ENCODE measurements around the gene LMLN. TPM values are rescaled to one million over a fixed set of nuclear protein-coding genes. Genes with fewer than 3 reads are reported as not detected.
"Not testable (repeated sequence)": the region's sequence is repeated elsewhere in the genome, so short reads cannot be mapped to it uniquely, and the experiment has no call there.

The LMLN gene
- total RNA-seq, 1 experiment from 2014 or later, result 5.6 TPM

DNA sequence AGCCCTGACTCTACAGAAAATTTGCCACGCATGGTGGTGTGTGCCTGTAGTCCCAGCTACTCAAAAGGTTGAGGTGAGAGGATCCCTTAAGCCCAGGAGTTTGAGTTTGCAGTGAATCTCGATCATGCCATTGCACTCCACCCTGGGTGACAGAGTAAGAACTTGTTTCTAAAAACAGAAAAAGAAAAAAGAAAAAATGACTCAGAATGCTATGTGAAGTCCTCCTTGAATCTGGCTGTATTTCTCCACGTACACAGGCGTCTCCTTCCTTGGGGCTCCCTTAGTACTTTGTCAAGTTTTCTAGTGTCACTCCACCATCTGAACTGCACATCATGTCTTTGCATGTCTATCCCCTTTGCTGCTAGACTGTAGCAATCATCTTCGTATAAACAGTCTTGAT lies 104.4 kb downstream of the LMLN start:
- in situ Hi-C loops (cut with HindIII; ENCODE audit: low sequenced_read_pairs), result no loop called here
- DNase-seq (ENCODE audit: low spot score), result no peak

DNA sequence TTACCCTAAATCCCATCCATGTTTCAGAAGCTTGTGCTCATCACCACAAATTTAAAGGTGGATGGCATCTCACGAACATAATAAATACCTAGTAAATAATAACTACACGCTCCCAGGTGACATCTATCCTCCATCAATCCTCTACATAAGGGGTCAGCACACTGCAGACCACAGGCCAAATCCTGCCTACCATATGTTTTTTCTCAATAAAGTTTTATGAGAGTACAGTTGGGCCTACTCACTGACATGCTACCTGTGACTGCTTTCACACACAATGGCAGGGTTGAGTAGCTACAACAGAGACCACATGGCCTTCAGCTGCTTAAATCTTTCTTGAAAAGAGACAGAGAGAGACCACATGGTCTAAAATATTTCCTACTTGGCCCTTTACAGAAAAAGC lies 105.9 kb downstream of the LMLN start:
- no peak for DNase-seq (ENCODE audit: low spot score)
- in situ Hi-C loops (cut with HindIII; ENCODE audit: low sequenced_read_pairs), result no loop called here

DNA sequence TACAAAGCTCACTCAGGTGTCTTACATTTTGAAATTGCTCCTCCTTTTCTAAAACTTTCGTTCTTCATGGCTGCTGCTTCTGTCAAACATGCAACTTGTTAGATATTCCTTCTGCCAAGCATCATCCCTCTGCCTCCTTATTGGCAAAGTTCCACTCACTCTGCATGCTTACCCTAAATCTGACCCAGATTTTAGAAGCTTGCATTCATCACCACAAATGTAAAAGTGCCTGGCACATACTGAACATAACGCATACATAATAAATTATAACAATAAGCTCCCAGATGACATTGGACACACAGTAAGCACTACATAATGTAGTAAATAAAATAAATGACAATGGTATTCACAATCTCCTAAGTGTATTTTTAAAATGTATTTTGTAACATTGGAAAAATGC lies 107.4 kb downstream of the LMLN start:
- in situ Hi-C loops (cut with HindIII; ENCODE audit: low sequenced_read_pairs), result no loop called here
- no peak for DNase-seq (ENCODE audit: low spot score)

DNA sequence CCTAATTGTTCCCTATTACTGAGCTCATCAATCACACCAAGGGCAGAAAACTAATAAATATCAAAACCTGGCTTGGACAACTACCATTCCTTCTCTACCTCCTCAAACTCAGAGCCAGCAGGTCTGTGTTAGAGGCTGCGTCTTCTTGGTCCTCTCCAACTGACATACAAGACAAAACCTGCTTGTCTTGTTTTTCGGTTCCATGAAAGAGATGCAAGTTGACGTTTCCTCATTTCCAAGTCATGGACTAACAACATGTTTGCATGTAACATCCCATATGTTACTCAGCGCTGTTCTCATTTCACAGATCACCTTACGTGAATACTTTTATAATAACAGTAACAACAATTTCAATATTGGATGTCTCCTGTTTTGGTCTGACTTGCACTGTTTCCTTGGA lies 110.9 kb downstream of the LMLN start:
- in situ Hi-C loops (cut with HindIII; ENCODE audit: low sequenced_read_pairs), result no loop called here

DNA sequence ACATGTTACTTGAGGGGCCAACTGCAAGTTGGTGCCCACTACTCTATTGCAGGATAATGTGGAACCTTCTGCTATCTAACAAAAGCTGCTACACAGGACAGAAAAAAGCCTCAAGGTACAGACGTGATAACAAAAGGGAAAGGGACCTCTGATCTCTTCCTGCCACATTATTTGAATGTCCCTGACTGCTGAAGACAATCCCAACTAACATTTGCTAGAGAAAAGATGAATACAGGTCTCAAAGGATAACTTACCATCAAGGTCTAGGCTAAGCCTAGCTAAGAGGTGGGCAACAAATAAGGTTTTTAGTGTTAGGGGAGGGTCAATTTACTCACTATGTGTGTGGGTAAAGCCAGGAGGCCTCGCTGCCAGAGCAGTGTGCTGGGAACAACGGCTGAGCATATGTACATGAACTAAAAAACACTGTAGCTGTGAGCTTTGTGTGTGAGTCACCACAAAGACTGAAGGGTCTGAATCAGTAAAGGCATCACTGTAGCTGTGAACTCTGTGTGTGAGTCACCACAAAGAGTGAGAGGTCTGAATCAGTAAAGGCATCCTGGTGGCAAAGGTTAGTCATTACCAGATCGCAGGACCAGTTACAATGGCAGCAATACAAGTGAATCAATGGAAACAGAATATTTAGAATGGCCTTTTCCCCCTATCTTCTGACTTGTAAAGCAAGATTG lies 111.7 kb downstream of the LMLN start:
- in situ Hi-C loops (cut with HindIII; ENCODE audit: low sequenced_read_pairs), result no loop called here
- no peak for DNase-seq (ENCODE audit: low spot score)

More for the DNA sequence above, 110.9 kb downstream of the LMLN start:
- no peak for DNase-seq (ENCODE audit: low spot score)

DNA sequence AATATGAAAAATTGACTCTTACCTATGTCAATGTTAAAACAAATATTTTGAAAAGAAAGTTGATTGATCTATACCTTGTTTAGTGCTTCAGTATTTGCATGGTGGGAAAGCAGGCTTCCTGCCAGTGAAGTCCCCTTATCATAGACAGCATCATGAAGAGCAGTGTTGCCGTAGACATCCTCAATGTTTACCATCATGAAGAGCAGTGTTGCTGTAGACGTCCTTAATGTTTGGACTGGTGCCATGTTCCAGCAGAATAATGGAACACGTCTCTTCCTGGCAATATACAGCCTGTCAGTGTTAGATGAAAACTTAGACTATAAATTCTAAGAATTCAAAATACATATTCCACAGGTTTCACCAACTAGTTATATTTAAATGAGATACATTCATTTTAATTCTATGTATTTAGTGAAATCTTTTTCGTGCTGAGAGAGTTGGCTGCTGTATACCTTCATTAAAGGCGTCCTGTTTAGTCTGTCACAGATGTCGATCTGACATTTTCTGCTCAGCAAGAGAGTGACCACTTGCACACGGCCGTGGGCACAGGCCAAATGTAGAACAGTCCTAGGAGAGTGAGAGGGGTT lies 116.8 kb downstream of the LMLN start:
- in situ Hi-C loops (cut with HindIII; ENCODE audit: low sequenced_read_pairs), result no loop called here

DNA sequence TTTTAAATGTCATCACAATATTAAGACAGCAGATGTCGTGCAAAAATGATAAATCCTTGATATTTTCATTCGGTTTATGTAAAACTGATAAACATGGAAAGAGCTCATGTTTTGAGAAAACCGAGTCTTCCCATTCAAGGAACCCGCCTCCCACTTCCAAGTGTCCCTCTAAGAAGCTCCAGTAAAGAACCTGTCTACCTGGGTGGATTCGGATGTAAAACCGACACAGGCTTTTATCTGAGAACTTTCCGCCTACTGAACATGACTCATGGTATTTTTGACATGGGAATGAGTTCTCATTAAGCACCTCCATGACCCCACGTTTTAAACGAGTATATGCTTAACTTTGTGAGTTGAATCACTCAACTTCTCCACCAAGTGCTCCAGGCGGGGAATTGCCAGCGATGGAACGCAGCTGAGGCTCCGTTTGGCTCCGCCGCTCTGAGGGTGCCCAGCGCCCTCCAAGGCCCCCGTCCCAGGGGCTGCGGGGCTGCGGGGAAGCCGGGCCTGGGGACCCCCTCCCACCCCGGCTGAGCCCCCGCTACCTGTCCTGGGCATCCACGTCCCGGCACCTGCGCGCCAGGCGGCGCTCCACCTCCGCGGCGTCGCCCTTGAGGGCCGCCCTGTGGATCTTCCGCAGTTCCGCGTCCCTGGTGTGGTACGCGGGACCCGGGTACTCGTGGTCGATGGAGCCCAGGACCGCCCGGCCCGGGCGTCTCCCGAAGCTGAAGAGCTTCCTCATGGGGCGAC lies 119.9 kb downstream of the LMLN start:
- DNase-seq (ENCODE audit: low spot score), result no peak
- in situ Hi-C loops (cut with HindIII; ENCODE audit: low sequenced_read_pairs), result no loop called here

More for the DNA sequence above, 116.8 kb downstream of the LMLN start:
- no peak for DNase-seq (ENCODE audit: low spot score)

DNA sequence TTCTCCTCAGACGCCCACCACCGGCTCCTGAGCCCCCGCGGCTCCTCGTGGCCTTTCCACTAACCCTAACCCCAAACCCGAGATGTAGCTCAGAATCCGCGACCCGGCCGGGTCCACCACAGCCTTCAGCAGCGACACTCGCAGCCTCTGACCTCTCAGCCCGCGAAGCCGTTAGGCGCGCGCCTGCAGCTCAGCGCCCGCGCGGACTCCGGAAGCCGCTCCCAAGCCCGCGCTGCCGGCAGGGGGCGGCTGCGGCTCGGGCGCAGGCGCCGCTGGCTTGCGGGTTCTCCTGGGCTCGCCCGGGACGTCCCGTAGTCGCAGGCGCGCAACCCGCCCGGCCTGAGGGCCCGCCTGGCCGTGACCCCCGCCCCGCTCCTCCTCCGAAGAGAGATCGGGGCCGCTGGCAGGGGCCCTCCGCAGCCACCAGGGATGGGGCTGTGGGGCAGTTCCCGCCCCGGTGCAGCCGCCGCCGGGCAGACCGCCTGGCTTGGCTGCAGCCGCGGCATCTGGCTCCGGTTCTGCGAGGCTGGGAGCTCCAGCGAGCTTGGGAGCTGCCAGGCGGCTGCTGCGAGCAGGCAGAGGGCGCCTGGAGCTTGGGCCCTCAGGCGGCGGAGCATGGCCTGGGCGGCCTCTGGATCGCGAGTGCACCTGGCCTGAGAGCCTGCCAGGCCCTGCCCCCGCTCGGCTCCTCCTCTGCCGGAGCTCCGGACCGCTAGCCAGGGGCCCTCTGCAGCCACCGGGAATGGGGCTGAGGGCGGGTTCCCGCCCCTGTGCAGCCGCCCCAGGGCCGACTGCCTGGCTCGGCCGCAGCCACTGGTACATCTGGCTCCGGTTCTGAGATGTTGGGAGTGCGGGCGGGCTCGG lies 120.7 kb downstream of the LMLN start:
- no peak for DNase-seq (ENCODE audit: low spot score)
- in situ Hi-C loops (cut with HindIII; ENCODE audit: low sequenced_read_pairs), result no loop called here

DNA sequence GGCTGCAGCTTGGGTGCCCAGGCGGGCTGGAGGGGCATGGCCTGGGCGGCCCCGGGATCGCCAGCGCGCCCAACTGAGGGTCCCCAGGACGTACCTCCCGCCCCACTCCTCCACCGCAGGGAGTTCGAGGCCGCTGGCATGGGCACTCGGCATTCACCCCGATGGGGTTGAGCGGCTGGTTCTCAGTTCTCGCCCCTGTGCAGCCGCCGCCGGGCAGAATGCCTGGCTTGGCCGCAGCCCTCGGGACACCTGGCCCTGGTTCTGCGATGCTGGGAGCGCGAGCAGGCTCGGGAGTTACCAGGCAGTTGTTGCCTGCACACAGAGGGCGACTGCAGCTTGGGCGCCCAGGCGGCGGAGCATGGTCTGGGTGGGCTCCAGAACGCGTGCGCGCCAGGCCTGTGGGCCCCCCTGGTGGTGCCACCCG lies 121.4 kb downstream of the LMLN start:
- in situ Hi-C loops (cut with HindIII; ENCODE audit: low sequenced_read_pairs), result no loop called here
- no peak for DNase-seq (ENCODE audit: low spot score)

DNA sequence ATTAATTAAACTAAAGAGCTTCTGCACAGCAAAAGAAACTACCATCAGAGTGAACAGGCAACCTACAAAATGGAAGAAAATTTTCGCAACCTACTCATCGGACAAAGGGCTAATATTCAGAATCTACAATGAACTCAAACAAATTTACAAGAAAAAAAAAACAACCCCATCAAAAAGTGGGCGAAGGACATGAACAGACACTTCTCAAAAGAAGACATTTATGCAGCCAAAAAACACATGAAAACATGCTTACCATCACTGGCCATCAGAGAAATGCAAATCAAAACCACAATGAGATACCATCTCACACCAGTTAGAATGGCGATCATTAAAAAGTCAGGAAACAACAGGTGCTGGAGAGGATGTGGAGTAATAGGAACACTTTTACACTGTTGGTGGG lies 122.2 kb downstream of the LMLN start:
- DNase-seq (ENCODE audit: low spot score); in situ Hi-C loops (cut with HindIII; ENCODE audit: low sequenced_read_pairs): not testable (repeated sequence)

DNA sequence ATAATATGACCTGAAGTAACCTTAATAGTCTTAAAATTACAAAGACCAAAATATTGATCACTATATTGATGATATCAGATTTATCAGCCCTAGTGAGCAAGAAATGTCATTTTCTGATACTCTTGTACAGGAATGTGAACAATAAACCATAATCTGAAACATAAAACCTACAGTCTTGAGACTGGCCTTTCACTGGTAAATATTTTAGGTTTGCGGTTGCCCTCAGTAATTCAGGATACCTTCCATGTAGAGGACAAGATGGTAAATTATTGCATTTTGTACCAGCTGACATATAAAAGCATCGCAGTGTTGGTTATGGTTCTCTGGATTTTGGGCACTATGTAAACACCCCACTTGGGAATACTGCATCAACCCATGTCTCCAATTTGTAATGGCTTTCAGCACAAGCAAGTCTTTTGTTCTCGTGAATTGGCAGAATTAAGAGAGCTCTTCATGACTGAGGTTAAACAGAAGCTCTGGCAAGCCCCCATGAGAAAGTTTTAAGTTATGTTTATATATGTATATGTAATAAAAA lies 128.5 kb downstream of the LMLN start:
- in situ Hi-C loops (cut with HindIII; ENCODE audit: low sequenced_read_pairs), result no loop called here
- DNase-seq (ENCODE audit: low spot score), result no peak

DNA sequence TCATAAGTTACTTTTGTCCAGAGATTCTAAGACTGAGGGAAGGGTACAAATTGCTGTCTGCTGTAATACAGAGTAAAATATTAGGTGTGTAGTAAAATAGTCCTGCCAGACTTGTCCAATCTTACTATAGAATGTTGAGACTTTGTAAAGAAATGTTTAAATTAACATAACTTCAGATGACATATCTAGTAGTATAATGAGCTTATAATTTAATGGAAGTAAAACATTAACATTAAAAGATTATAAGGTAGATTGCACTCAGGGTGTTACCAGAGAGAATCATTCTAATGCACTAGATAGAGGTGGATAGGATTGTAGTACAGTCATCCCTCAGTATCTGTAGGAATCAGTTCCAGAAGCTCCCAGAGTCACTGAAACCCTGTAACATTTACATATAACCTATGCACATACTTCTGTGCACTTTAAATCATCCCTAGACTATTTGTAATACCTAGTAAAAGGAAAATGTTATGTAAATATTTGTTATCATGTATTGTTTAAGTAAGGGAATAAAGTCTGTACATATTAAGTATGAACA lies 130.8 kb downstream of the LMLN start:
- DNase-seq (ENCODE audit: low spot score), result no peak
- in situ Hi-C loops (cut with HindIII; ENCODE audit: low sequenced_read_pairs), result no loop called here

DNA sequence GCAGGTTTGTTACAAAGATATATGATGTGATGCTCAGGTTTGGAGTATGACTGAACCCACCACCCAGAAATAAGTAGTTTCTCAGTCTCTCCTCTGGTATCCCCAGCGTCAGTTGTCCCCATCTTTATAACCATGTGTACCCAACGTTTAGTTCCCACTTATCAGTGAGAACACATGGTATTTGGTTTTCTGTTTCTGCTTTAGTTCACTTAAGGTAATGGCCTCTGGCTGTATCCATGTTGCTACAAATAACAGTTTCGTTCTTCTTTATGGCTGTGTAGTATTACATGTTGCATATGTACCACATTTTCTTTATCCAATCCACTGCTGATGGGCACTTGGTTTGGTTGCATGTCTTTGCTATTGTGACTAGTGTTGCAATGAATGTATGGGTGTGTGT lies 132.3 kb downstream of the LMLN start:
- in situ Hi-C loops (cut with HindIII; ENCODE audit: low sequenced_read_pairs), result no loop called here
- DNase-seq (ENCODE audit: low spot score), result no peak

DNA sequence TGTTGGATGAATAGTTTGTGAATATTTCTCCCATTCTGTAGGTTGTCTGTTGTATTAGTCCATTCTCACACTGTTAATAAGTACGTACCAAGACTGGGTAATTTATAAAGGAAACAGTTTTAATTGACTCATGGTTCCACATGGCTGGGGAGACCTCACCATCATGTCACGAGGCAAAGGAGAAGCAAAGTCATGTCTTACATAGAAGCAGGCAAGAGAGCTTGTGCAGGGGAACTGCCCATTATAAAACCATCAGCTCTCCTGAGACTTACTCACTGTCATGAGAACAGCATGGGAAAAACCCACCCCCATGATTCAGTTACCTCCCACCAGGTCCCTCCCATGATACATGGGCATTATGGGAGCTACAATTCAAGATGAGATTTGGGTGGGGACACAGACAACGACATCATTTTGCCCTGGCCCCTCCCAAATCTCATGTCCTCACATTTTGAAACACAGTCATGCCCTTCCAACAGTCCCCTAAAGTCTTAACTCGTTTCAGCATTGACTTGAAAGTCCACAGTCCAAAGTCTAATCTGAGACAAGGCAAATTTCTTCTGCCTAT lies 133.2 kb downstream of the LMLN start:
- in situ Hi-C loops (cut with HindIII; ENCODE audit: low sequenced_read_pairs), result no loop called here
- no peak for DNase-seq (ENCODE audit: low spot score)

Other genes starting within 250 kb of the LMLN start
- gene RUBCN, start 223.3 kb upstream of the LMLN start, total RNA-seq (2014; rRNA removed; shearing (Covaris generic)), result 3.8 and 9.4 TPM in 2 replicates
- 42.6 and 94.6 TPM in 2 replicates for gene FYTTD1, start 210.3 kb upstream of the LMLN start, total RNA-seq (2014; rRNA removed; shearing (Covaris generic))
- gene LRCH3, start 169.0 kb upstream of the LMLN start, total RNA-seq (2014; rRNA removed; shearing (Covaris generic)), result 24.6 and 27.0 TPM in 2 replicates
- gene RPL35A, start 10.0 kb upstream of the LMLN start, total RNA-seq (2014; rRNA removed; shearing (Covaris generic)), result 1,593 and 1,915 TPM in 2 replicates